ENCODE measurements around the gene OR7G2. TPM values are rescaled to one million over a fixed set of nuclear protein-coding genes. Genes with fewer than 3 reads are reported as not detected.
"Not testable (repeated sequence)": the region's sequence is repeated elsewhere in the genome, so short reads cannot be mapped to it uniquely, and the experiment has no call there.

OR7G2 gene
- total RNA-seq, 1 experiment from 2014 or later: not detected

- DNase-seq: no peak
- no peaks in the 10 kb centered on the region for H3K36me3 ChIP-seq
These were observed 53.1 kb downstream of the OR7G2 start for GRCh38 chr19:9054207-9054606.

GRCh38 chr19:9053674-9054073, 53.6 kb downstream of the OR7G2 start:
- H3K27me3 ChIP-seq, H3K9me3 ChIP-seq, DNase-seq, H3K36me3 ChIP-seq, H3K4me3 ChIP-seq: not testable (repeated sequence)

More at GRCh38 chr19:9054207-9054606, 53.1 kb downstream of the OR7G2 start:
- no peak overlapping the region for H3K4me3 ChIP-seq
- H3K9me3 ChIP-seq: 0 out of 2 replicates have a peak, but pooled peaks cover 3% of the 10 kb centered on the region
- H3K27me3 ChIP-seq: no peaks in the 10 kb centered on the region; the same call in 1 of the 2 replicates

- no peak for DNase-seq
- 0 out of 2 replicates have a peak, but pooled peaks cover 3% of the 10 kb centered on the region for H3K9me3 ChIP-seq
- H3K36me3 ChIP-seq: no peaks in the 10 kb centered on the region
- H3K27me3 ChIP-seq: no peaks in the 10 kb centered on the region; the same call in 1 of the 2 replicates
- H3K4me3 ChIP-seq: no peak overlapping the region
These were observed 54.4 kb downstream of the OR7G2 start for GRCh38 chr19:9052894-9053293.

Other genes starting within 250 kb of the OR7G2 start
- not detected in 2 replicates for gene MUC16, start 97.1 kb downstream of the OR7G2 start, total RNA-seq (2014; rRNA removed; shearing (Covaris generic); ENCODE audit: low replicate concordance)
- not detected in 2 replicates for gene OR1M1, start 20.4 kb downstream of the OR7G2 start, total RNA-seq (2014; rRNA removed; shearing (Covaris generic); ENCODE audit: low replicate concordance)
- not detected in 2 replicates for gene OR7G1, start 8.3 kb upstream of the OR7G2 start, total RNA-seq (2014; rRNA removed; shearing (Covaris generic); ENCODE audit: low replicate concordance)
- gene OR7G3, start 19.5 kb upstream of the OR7G2 start, total RNA-seq (2014; rRNA removed; shearing (Covaris generic); ENCODE audit: low replicate concordance): not detected in 2 replicates
- gene ZNF317, start 32.9 kb upstream of the OR7G2 start, total RNA-seq (2014; rRNA removed; shearing (Covaris generic); ENCODE audit: low replicate concordance): 19.9 and 24.5 TPM in 2 replicates
- gene OR7D2, start 71.5 kb upstream of the OR7G2 start, total RNA-seq (2014; rRNA removed; shearing (Covaris generic); ENCODE audit: low replicate concordance): not detected in 2 replicates
- not detected in 2 replicates for gene OR7D4, start 112.1 kb upstream of the OR7G2 start, total RNA-seq (2014; rRNA removed; shearing (Covaris generic); ENCODE audit: low replicate concordance)
- not detected in 2 replicates for gene OR7E24, start 143.5 kb upstream of the OR7G2 start, total RNA-seq (2014; rRNA removed; shearing (Covaris generic); ENCODE audit: low replicate concordance)
- gene ZNF699, start 202.4 kb upstream of the OR7G2 start, total RNA-seq (2014; rRNA removed; shearing (Covaris generic); ENCODE audit: low replicate concordance): 4.3 and 4.4 TPM in 2 replicates
- 17.7 and 20.0 TPM in 2 replicates for gene ZNF559, start 216.7 kb upstream of the OR7G2 start, total RNA-seq (2014; rRNA removed; shearing (Covaris generic); ENCODE audit: low replicate concordance)

Data from MG63 (cell line).